ENCODE data around the gene ROR2.

GRCh38 chr9:91730806-91731205 is 219.2 kb downstream of the ROR2 start:
- TF ChIP-seq, protein P1, sequence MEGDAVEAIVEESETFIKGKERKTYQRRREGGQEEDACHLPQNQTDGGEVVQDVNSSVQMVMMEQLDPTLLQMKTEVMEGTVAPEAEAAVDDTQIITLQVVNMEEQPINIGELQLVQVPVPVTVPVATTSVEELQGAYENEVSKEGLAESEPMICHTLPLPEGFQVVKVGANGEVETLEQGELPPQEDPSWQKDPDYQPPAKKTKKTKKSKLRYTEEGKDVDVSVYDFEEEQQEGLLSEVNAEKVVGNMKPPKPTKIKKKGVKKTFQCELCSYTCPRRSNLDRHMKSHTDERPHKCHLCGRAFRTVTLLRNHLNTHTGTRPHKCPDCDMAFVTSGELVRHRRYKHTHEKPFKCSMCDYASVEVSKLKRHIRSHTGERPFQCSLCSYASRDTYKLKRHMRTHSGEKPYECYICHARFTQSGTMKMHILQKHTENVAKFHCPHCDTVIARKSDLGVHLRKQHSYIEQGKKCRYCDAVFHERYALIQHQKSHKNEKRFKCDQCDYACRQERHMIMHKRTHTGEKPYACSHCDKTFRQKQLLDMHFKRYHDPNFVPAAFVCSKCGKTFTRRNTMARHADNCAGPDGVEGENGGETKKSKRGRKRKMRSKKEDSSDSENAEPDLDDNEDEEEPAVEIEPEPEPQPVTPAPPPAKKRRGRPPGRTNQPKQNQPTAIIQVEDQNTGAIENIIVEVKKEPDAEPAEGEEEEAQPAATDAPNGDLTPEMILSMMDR (IDR thresholded peaks at IDR 0.05), result no peak
- TF ChIP-seq POLR2A (IDR thresholded peaks at IDR 0.05), result no peak

All from Peyer's patch (tissue), 4 donors.